ENCODE results near the gene CDC42BPB.

The CDC42BPB gene

DNA sequence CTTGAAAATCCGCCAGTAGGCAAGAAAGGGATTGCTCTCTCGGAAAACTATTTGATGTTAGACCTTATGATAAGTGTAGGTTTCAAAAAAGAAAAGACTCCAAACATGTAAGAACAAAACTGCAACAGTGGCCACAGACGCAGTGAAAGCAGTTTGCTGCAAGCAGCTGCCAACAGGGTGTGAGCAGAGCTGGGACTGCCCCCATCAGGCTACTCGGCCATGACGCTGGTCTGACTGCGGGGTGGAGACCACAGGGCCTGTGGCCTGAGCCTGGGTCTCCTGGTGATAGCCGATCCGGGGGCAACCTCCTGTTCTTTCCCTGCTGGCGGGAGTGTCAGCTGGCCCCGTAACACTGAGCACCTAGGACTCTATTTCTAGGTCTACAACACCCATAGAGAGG is 71.7 kb downstream of the CDC42BPB start (continued):
- no peak for TF ChIP-seq KLF16 (tag by site-specific recombination; IDR thresholded peaks at IDR 0.05)
- TF ChIP-seq, protein P1, sequence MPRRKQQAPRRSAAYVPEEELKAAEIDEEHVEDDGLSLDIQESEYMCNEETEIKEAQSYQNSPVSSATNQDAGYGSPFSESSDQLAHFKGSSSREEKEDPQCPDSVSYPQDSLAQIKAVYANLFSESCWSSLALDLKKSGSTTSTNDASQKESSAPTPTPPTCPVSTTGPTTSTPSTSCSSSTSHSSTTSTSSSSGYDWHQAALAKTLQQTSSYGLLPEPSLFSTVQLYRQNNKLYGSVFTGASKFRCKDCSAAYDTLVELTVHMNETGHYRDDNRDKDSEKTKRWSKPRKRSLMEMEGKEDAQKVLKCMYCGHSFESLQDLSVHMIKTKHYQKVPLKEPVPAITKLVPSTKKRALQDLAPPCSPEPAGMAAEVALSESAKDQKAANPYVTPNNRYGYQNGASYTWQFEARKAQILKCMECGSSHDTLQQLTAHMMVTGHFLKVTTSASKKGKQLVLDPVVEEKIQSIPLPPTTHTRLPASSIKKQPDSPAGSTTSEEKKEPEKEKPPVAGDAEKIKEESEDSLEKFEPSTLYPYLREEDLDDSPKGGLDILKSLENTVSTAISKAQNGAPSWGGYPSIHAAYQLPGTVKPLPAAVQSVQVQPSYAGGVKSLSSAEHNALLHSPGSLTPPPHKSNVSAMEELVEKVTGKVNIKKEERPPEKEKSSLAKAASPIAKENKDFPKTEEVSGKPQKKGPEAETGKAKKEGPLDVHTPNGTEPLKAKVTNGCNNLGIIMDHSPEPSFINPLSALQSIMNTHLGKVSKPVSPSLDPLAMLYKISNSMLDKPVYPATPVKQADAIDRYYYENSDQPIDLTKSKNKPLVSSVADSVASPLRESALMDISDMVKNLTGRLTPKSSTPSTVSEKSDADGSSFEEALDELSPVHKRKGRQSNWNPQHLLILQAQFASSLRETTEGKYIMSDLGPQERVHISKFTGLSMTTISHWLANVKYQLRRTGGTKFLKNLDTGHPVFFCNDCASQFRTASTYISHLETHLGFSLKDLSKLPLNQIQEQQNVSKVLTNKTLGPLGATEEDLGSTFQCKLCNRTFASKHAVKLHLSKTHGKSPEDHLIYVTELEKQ (tag by site-specific recombination; IDR thresholded peaks at IDR 0.05; ENCODE audit: borderline replicate concordance) = no peak
- TF ChIP-seq ZNF658 (tag by site-specific recombination; IDR thresholded peaks at IDR 0.05) = no peak
- TF ChIP-seq ZNF37A (tag by site-specific recombination; IDR thresholded peaks at IDR 0.05) = no peak
- TF ChIP-seq MYNN (tag by site-specific recombination; IDR thresholded peaks at IDR 0.05; ENCODE audit: borderline replicate concordance) = no peak
- TF ChIP-seq ZNF350 (tag by site-specific recombination; IDR thresholded peaks at IDR 0.05) = no peak

DNA sequence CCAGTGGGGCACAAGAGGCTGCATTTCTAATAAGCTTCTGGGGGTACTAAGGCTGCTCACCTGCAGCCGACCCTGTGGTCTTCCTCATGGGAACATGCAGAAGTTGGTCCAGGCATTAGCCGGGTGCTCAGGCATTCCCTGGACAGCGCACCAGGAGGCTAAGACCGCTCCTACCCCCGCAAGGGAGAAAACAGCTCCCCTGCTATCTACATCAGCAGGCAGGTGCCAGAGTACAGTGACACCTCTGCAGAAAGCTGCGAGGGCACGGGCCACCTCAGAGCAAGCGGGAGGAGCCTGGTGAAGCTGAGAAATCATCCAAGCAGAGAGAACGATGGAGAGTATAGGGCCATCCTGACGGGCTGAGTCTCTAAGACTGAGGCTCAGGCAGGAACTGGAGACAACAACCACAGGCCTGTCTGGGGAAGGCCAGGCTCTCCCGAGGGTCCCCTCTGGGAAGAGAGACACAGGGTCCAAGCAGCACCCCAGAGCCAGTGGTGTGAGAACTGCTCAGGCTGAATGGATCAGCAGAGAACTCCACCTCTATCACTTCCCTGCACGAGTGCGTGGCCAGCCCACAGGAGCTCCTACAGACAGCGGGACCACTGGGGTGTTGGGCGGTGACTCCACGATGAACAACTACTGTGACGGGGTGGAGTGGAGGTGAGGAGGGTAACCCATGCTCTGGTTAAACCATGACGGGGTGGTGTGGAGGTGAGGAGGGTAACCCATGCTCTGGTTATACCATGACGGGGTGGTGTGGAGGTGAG is 72.8 kb downstream of the CDC42BPB start:
- peaks cover 21 to 81% of the 10 kb centered on the region in 2 experiments for H3K36me3 ChIP-seq (ENCODE audit: control insufficient read depth in 2 of 2, insufficient read depth in 1 of 2, low read length in 2 of 2)
- H3K9me3 ChIP-seq (ENCODE audit: control insufficient read depth, insufficient read depth, low read depth, low read length) = no peaks in the 10 kb centered on the region
- CTCF ChIA-PET = no interaction called here
- POLR2A ChIA-PET = no interaction called here
- H3K27ac ChIP-seq (ENCODE audit: extremely low read depth, low read depth, low read length) = no peak overlapping the region
- TF ChIP-seq ZNF366 (tag by site-specific recombination; conservative IDR thresholded peaks at IDR 0.05) (no peak), ZNF211 (tag by site-specific recombination; IDR thresholded peaks at IDR 0.05; ENCODE audit: low read depth) (no peak), ZNF133 (tag by site-specific recombination; IDR thresholded peaks at IDR 0.05) (no peak), ZNF768 (tag by site-specific recombination; IDR thresholded peaks at IDR 0.05) (no peak), ZNF621 (tag by site-specific recombination; IDR thresholded peaks at IDR 0.05) (no peak), ZNF174 (tag by site-specific recombination; IDR thresholded peaks at IDR 0.05) (no peak), ZNF544 (tag by site-specific recombination; IDR thresholded peaks at IDR 0.05) (no peak), IKZF3 (tag by site-specific recombination; IDR thresholded peaks at IDR 0.05) (no peak)
- TF ChIP-seq, protein P2, sequence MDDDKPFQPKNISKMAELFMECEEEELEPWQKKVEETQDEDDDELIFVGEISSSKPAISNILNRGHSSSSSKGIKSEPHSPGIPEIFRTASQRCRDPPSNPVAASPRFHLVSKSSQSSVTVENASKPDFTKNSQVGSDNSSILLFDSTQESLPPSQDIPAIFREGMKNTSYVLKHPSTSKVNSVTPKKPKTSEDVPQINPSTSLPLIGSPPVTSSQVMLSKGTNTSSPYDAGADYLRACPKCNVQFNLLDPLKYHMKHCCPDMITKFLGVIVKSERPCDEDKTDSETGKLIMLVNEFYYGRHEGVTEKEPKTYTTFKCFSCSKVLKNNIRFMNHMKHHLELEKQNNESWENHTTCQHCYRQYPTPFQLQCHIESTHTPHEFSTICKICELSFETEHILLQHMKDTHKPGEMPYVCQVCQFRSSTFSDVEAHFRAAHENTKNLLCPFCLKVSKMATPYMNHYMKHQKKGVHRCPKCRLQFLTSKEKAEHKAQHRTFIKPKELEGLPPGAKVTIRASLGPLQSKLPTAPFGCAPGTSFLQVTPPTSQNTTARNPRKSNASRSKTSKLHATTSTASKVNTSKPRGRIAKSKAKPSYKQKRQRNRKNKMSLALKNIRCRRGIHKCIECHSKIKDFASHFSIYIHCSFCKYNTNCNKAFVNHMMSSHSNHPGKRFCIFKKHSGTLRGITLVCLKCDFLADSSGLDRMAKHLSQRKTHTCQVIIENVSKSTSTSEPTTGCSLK (tag by site-specific recombination; IDR thresholded peaks at IDR 0.05) = no peak
- no peaks in the 10 kb centered on the region for H3K4me1 ChIP-seq (ENCODE audit: control insufficient read depth, insufficient read depth, low read length)
- H3K4me3 ChIP-seq (ENCODE audit: low read depth, low read length) = no peak overlapping the region

GRCh38 chr14:102983496-102983895 is 73.9 kb downstream of the CDC42BPB start:
- Histone ChIP-seq H3K27ac (ENCODE audit: extremely low read depth, low read depth, low read length) (no peak overlapping the region), H3K9me3 (ENCODE audit: control insufficient read depth, insufficient read depth, low read depth, low read length) (no peaks in the 10 kb centered on the region), H3K4me3 (ENCODE audit: low read depth, low read length) (no peak overlapping the region), H3K4me1 (ENCODE audit: control insufficient read depth, insufficient read depth, low read length) (no peaks in the 10 kb centered on the region), H3K36me3 (ENCODE audit: control insufficient read depth in 2 of 2, insufficient read depth in 1 of 2, low read length in 2 of 2) (peaks cover 13 to 83% of the 10 kb centered on the region in 2 experiments; a peak in 2 of 3 replicates)
- TF ChIP-seq ZNF626 (tag by site-specific recombination; IDR thresholded peaks at IDR 0.05) (no peak), REPIN1 (tag by site-specific recombination; IDR thresholded peaks at IDR 0.05; ENCODE audit: low read depth) (no peak), ZNF398 (tag by site-specific recombination; IDR thresholded peaks at IDR 0.05) (no peak), PRDM6 (tag by site-specific recombination; IDR thresholded peaks at IDR 0.05) (no peak)
- TF ChIP-seq, protein P3, sequence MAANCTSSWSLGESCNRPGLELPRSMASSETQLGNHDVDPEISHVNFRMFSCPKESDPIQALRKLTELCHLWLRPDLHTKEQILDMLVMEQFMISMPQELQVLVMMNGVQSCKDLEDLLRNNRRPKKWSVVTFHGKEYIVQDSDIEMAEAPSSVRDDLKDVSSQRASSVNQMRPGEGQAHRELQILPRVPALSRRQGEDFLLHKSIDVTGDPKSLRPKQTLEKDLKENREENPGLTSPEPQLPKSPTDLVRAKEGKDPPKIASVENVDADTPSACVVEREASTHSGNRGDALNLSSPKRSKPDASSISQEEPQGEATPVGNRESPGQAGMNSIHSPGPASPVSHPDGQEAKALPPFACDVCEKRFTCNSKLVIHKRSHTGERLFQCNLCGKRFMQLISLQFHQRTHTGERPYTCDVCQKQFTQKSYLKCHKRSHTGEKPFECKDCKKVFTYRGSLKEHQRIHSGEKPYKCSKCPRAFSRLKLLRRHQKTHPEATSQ (tag by site-specific recombination; IDR thresholded peaks at IDR 0.05) = no peak
- POLR2A ChIA-PET = no interaction called here
- CTCF ChIA-PET = no interaction called here
